Liver (tissue), 9 donors: Measurements from ENCODE around the gene KRTAP17-1. TPM values are rescaled to one million over a fixed set of nuclear protein-coding genes. Genes with fewer than 3 reads are reported as not detected.
A peak's percentile ranks its signal among the peaks of the same experiment; 100 is the strongest.

Source experiments
- DNase-seq: peaks from one replicate; pipeline ENCODE4 v3.0.0-alpha.2; 2017; ENCODE audit warnings: low spot score
- H3K27ac ChIP-seq, 2 donors: one replicate each; pipeline ENCODE4 v1.7.0; 2013; ENCODE audit warnings: inconsistent platforms in 2 of 2, low read length in 2 of 2, control low read depth in 1 of 2, low read depth in 1 of 2, mild to moderate bottlenecking in 1 of 2
- H3K27me3 ChIP-seq, 4 donors: one replicate each; pipeline versions ENCODE4 v1.6.1 to v1.7.0; 2013; ENCODE audit warnings: low read length in 3 of 4, inconsistent platforms in 1 of 4, mild to moderate bottlenecking in 1 of 4, moderate library complexity in 1 of 4; ENCODE audit not compliant: control insufficient read depth in 4 of 4, insufficient read depth in 4 of 4
- H3K36me3 ChIP-seq, 4 donors: one replicate each; pipeline versions ENCODE4 v1.6.1 to v1.7.0; 2013; ENCODE audit warnings: low read length in 3 of 4, mild to moderate bottlenecking in 3 of 4, low read depth in 1 of 4, moderate library complexity in 1 of 4; ENCODE audit not compliant: control insufficient read depth in 4 of 4, insufficient read depth in 3 of 4
- H3K4me1 ChIP-seq, 4 donors: one replicate each; pipeline versions ENCODE4 v1.6.1 to v1.7.0; 2013; ENCODE audit warnings: low read length in 3 of 4, mild to moderate bottlenecking in 3 of 4, moderate library complexity in 1 of 4; ENCODE audit not compliant: control insufficient read depth in 4 of 4, insufficient read depth in 4 of 4
- H3K4me3 ChIP-seq, 3 donors: one replicate each; pipeline versions ENCODE4 v1.6.1 to v1.7.0; 2013; ENCODE audit warnings: low read length in 3 of 3, control low read depth in 1 of 3, low read depth in 1 of 3, mild to moderate bottlenecking in 1 of 3
- H3K9ac ChIP-seq, 2 donors: one replicate each; pipeline ENCODE4 v1.7.0; 2013; ENCODE audit warnings: low read length in 2 of 2, mild to moderate bottlenecking in 2 of 2, moderate library complexity in 2 of 2, control low read depth in 1 of 2, low read depth in 1 of 2
- H3K9me3 ChIP-seq, 4 donors: one replicate each; pipeline versions ENCODE4 v1.6.1 to v1.7.0; 2013; ENCODE audit warnings: low read length in 3 of 4; ENCODE audit not compliant: control insufficient read depth in 4 of 4
- EGR1 ChIP-seq, 2 donors: IDR thresholded peaks; 2 replicates each; pipeline ENCODE4 v1.6.1; 2016 to 2018; ENCODE audit warnings: antibody characterized with exemption in 2 of 2, low read depth in 2 of 2
- GABPA ChIP-seq, 2 donors: IDR thresholded peaks in 1 of 2; conservative IDR thresholded peaks in 1 of 2; 2 replicates each; pipeline ENCODE4 v1.6.1; 2016; ENCODE audit warnings: antibody characterized with exemption in 2 of 2, mild to moderate bottlenecking in 1 of 2, moderate library complexity in 1 of 2
- HNF4A ChIP-seq, 2 donors: conservative IDR thresholded peaks; 2 replicates each; pipeline ENCODE4 v1.6.1; 2016; ENCODE audit warnings: antibody characterized with exemption in 2 of 2, mild to moderate bottlenecking in 2 of 2
- HNF4G ChIP-seq: IDR thresholded peaks from 2 replicates; pipeline ENCODE4 v1.6.1; 2016; ENCODE audit warnings: antibody characterized with exemption
- RAD21 ChIP-seq, 2 donors: IDR thresholded peaks; 2 replicates each; pipeline ENCODE4 v1.6.1; 2016; ENCODE audit warnings: antibody characterized with exemption in 2 of 2, mild to moderate bottlenecking in 2 of 2
- YY1 ChIP-seq: IDR thresholded peaks from 2 replicates; pipeline ENCODE4 v1.6.1; 2016; ENCODE audit warnings: antibody characterized with exemption, mild to moderate bottlenecking
- WGBS: extraction: QIAGEN DNeasy Blood & Tissue Kit; methylation state at CpG from one replicate; pipeline ENCODE4 v1.1.7; 2013; 5-methylcytosine and 5-hydroxymethylcytosine counted together
- polyA plus RNA-seq, 2 donors: library from polyadenylated mRNA; stranded (reverse) in 1 of 2; unstranded in 1 of 2; fragments of 200-250 nt in 1 of 2; fragments of >200 nt in 1 of 2; fragmentation: Nextera tagmentation in 1 of 2; extraction: Ambion mirVana in 1 of 2; gene quantifications; one replicate each; pipeline versions ENCODE4 v1.2.1 to v1.2.3, GENCODE V29; 2013 to 2015
- total RNA-seq, 2 donors: library from RNA; depleted of rRNA; stranded (reverse); fragments of >200 nt; gene quantifications; one replicate each; pipeline ENCODE4 v1.2.3, GENCODE V29; 2014
- TF ChIP-seq, protein P1 (sequence below): IDR thresholded peaks from 2 replicates; pipeline ENCODE4 v1.6.1; 2016; ENCODE audit warnings: antibody characterized with exemption
- TF ChIP-seq, protein P2 (sequence below): IDR thresholded peaks from 2 replicates; pipeline ENCODE4 v1.6.1; 2016; ENCODE audit warnings: antibody characterized with exemption, mild to moderate bottlenecking
- TF ChIP-seq, protein P3 (sequence below): fragments of 150-350 bp; IDR thresholded peaks from 2 replicates; pipeline ENCODE4 v1.5.1; 2017; ENCODE audit warnings: improper control_type of control experiment, low read depth, low read length; ENCODE audit not compliant: missing input control
- donor health status: healthy.
- donor health status: healthy.
- donor health status: healthy.
- donor health status: healthy.
- donor health status: healthy.

Gene KRTAP17-1
- total and polyA plus RNA-seq, 4 donors: not detected

DNA sequence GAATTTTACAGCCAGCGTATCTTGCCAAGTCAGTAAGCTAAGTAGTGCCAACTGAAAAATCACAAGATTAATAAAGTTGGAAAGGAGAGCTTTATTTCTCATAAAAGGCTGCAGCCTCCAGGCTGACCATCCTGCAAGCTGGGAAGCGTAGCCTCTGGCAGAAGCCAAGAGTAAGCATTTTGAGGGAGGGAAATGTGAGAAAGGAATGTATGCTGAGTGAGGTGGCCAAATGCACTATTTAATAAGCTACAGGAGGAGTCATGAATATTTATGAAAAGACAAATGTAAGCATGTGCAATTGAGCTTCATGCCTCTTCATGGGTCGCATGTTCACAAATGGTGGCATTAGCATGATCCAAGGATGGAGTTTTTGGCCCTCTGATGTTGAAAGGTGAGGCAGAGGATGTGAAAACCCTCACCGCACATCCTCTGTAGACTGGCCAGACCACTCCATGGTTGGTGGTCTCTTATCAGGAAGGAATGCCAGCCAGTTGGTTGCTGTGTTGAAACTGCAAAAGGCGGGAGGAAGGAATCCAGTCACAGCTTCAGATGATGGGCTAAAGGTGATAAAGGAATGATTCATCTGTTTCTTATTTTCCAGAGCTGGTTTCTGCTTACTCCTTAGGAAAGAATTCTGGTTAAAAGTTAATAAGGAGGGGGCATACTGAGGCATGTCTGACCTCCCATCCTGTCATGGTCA is 44.9 kb upstream of the KRTAP17-1 start (continued):
- TF ChIP-seq EGR1 (IDR thresholded peaks at IDR 0.05; ENCODE audit: low read depth in 2 of 2): no peak
- no peak for TF ChIP-seq GABPA (IDR thresholded peaks at IDR 0.05 in 1 of 2, conservative IDR thresholded peaks at IDR 0.05 in 1 of 2)
- TF ChIP-seq, protein P1, sequence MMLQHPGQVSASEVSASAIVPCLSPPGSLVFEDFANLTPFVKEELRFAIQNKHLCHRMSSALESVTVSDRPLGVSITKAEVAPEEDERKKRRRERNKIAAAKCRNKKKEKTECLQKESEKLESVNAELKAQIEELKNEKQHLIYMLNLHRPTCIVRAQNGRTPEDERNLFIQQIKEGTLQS: no peak

DNA sequence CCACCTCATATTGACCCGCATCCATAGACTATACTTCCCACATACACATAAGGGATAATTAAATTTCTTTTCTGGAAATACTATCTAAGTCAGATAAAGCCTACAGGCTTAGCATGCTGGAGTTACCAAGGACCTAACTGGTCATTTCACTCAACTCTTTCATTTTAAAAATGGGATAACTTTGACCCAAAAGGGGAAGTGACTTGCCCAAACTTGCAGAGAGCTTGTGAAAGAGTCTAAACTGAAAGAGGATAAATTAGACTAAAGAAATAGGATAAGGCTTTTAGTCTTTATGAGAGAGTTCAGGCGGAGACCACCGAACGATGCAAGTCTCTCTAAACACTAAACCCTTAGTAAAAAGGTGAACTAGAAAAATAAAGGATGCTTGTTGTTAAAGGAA is 39.0 kb upstream of the KRTAP17-1 start:
- Histone ChIP-seq H3K4me3 (no peak overlapping the region), H3K9me3 (peaks cover 0 to 6% (median 0%) of the 10 kb centered on the region in 4 donors), H3K27me3 (peaks cover 0 to 10% (median 0%) of the 10 kb centered on the region in 4 donors), H3K27ac (no peak overlapping the region), H3K9ac (no peak overlapping the region), H3K36me3 (no peaks in the 10 kb centered on the region), H3K4me1 (no peaks in the 10 kb centered on the region)
- TF ChIP-seq HNF4G (no peak), HNF4A (conservative IDR thresholded peaks at IDR 0.05) (no peak), RAD21 (IDR thresholded peaks at IDR 0.05) (no peak), YY1 (no peak)
- TF ChIP-seq, protein P2, sequence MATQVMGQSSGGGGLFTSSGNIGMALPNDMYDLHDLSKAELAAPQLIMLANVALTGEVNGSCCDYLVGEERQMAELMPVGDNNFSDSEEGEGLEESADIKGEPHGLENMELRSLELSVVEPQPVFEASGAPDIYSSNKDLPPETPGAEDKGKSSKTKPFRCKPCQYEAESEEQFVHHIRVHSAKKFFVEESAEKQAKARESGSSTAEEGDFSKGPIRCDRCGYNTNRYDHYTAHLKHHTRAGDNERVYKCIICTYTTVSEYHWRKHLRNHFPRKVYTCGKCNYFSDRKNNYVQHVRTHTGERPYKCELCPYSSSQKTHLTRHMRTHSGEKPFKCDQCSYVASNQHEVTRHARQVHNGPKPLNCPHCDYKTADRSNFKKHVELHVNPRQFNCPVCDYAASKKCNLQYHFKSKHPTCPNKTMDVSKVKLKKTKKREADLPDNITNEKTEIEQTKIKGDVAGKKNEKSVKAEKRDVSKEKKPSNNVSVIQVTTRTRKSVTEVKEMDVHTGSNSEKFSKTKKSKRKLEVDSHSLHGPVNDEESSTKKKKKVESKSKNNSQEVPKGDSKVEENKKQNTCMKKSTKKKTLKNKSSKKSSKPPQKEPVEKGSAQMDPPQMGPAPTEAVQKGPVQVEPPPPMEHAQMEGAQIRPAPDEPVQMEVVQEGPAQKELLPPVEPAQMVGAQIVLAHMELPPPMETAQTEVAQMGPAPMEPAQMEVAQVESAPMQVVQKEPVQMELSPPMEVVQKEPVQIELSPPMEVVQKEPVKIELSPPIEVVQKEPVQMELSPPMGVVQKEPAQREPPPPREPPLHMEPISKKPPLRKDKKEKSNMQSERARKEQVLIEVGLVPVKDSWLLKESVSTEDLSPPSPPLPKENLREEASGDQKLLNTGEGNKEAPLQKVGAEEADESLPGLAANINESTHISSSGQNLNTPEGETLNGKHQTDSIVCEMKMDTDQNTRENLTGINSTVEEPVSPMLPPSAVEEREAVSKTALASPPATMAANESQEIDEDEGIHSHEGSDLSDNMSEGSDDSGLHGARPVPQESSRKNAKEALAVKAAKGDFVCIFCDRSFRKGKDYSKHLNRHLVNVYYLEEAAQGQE: no peak
- TF ChIP-seq, protein P3, sequence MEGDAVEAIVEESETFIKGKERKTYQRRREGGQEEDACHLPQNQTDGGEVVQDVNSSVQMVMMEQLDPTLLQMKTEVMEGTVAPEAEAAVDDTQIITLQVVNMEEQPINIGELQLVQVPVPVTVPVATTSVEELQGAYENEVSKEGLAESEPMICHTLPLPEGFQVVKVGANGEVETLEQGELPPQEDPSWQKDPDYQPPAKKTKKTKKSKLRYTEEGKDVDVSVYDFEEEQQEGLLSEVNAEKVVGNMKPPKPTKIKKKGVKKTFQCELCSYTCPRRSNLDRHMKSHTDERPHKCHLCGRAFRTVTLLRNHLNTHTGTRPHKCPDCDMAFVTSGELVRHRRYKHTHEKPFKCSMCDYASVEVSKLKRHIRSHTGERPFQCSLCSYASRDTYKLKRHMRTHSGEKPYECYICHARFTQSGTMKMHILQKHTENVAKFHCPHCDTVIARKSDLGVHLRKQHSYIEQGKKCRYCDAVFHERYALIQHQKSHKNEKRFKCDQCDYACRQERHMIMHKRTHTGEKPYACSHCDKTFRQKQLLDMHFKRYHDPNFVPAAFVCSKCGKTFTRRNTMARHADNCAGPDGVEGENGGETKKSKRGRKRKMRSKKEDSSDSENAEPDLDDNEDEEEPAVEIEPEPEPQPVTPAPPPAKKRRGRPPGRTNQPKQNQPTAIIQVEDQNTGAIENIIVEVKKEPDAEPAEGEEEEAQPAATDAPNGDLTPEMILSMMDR: no peak
- WGBS: 86% methylated on average over 4 of the region's 4 CpGs
- DNase-seq: no peak

DNA sequence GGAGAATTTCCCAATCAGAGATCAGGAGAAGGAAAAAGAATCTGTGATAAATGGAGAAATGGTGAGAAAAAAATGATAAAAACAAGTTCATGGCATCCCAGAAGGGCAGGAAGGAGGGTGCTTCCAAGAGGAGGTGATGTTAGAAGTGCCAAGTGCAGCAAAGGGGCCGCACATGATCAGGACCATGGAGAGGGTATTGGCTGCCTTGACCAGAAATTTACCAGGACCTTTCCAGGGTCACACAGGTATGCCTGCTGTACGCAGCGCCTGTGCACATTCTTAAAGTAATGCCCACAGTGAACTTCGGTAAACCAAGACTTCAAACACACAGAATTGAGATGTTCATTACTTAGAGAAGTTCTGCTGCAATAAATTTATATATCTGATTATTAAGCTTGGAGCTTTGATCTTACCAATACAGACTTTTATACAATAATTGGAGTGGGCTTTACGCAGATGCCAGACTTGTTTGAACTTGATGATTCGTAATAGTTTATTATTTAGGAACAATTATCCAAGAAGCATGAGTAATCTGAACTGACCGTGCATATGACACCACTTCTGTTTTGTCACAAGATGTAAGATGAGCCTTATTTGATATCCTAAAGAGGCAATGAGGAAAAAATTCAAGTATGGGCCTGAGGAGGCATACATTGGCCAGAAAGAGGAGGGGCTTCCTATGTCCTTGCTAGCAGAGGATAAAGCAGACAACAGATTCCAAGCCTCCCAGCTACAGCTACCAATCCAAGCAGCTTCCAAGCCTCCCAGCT is 37.3 kb upstream of the KRTAP17-1 start:
- H3K36me3 ChIP-seq: no peaks in the 10 kb centered on the region
- no peak overlapping the region for H3K9ac ChIP-seq
- no peak overlapping the region for H3K27ac ChIP-seq
- H3K4me3 ChIP-seq: no peak overlapping the region
- H3K27me3 ChIP-seq: peaks cover 0 to 10% (median 0%) of the 10 kb centered on the region in 4 donors
- TF ChIP-seq HNF4A (conservative IDR thresholded peaks at IDR 0.05) (no peak), HNF4G (no peak)
- TF ChIP-seq, protein P2: peak; percentile 79
- H3K4me1 ChIP-seq: no peaks in the 10 kb centered on the region
- peaks cover 0 to 3% (median 0%) of the 10 kb centered on the region in 4 donors for H3K9me3 ChIP-seq
- WGBS: 74% methylated on average over 7 of the region's 7 CpGs
- no peak for DNase-seq
